Endothelial cell of umbilical vein (primary cell): ENCODE data around the gene OSBP2. TPM values are rescaled to one million over a fixed set of nuclear protein-coding genes. Genes with fewer than 3 reads are reported as not detected.

Experiments used
- BruUV-seq: library from RNA; stranded (reverse); fragments of 400-500 nt; replicated peaks from 2 replicates; lab custom pipeline; 2021; lab: Mats Ljungman, UMichigan
- CTCF ChIA-PET: fragments of 300-600, 350-600 bp; sonication (Branson Sonifier 250); formaldehyde crosslinking; loops from one replicate; lab custom pipeline; 2021; ENCODE audit warnings: antibody characterized with exemption, inconsistent platforms; lab: Charles Lee
- POLR2A ChIA-PET: fragments of 300-600, 350-600 bp; sonication (Branson Sonifier 250); formaldehyde crosslinking; loops from one replicate; lab custom pipeline; 2021; ENCODE audit warnings: antibody characterized with exemption, inconsistent platforms; lab: Charles Lee
- DNase-seq: peaks from one replicate; pipeline ENCODE4 v3.0.0-alpha.2; 2011; ENCODE audit warnings: low read depth, low spot score
- FAIRE-seq: peaks from 2 replicates; lab custom pipeline; 2011; peaks lifted over from hg19 to GRCh38; lab: Jason Lieb, UNC
- H2AFZ ChIP-seq: 2 replicates; pipeline ENCODE4 v1.6.0; 2012; ENCODE audit warnings: low read depth, low read length, control low read depth, inconsistent platforms
- H3K27ac ChIP-seq: 2 replicates; pipeline ENCODE4 v1.5.1; 2011; ENCODE audit warnings: low read depth, mild to moderate bottlenecking, control low read depth, low read length, moderate library complexity; ENCODE audit not compliant: insufficient read depth
- H3K27me3 ChIP-seq, 2 experiments: 2 replicates each; pipeline versions ENCODE4 v1.6.0 to v1.6.1; 2011; ENCODE audit warnings: low read length in 2 of 2, mixed read lengths in 1 of 2; ENCODE audit not compliant: control insufficient read depth in 2 of 2, insufficient read depth in 2 of 2
- H3K36me3 ChIP-seq, 2 experiments: 2 replicates in 1 of 2; 3 replicates in 1 of 2; pipeline ENCODE4 v1.5.1; 2011; ENCODE audit warnings: low read length in 2 of 2, mild to moderate bottlenecking in 1 of 2, moderate library complexity in 1 of 2; ENCODE audit not compliant: control insufficient read depth in 2 of 2, insufficient read depth in 2 of 2; ENCODE audit errors: extremely low read depth in 1 of 2
- H3K4me1 ChIP-seq: 3 replicates; pipeline ENCODE4 v1.5.1; 2011; ENCODE audit warnings: mild to moderate bottlenecking, low read length; ENCODE audit not compliant: control insufficient read depth, insufficient read depth; ENCODE audit errors: extremely low read depth
- H3K4me2 ChIP-seq: 2 replicates; pipeline ENCODE4 v1.6.1; 2011; ENCODE audit warnings: low read length, control low read depth, mixed read lengths; ENCODE audit not compliant: insufficient read depth
- H3K4me3 ChIP-seq, 3 experiments: fragments of 200-600 bp in 1 of 3; sonication (generic), shearing (Covaris generic) in 1 of 3; replicated peaks in 1 of 3; 2 replicates each; pipeline ENCODE4 v1.5.1; 2011 to 2016; ENCODE audit warnings: control low read depth in 3 of 3, low read length in 3 of 3, mild to moderate bottlenecking in 2 of 3, inconsistent platforms in 1 of 3, low read depth in 1 of 3, moderate library complexity in 1 of 3; ENCODE audit not compliant: insufficient read depth in 1 of 3
- H3K79me2 ChIP-seq: 2 replicates; pipeline ENCODE4 v1.6.0; 2012; ENCODE audit warnings: low read length, inconsistent platforms; ENCODE audit not compliant: control insufficient read depth, insufficient read depth
- H3K9ac ChIP-seq: replicated peaks from 2 replicates; pipeline ENCODE3; 2011; ENCODE audit warnings: low read length, control low read depth; ENCODE audit not compliant: insufficient read depth; ENCODE audit errors: extremely low read depth
- H3K9me1 ChIP-seq: replicated peaks from 3 replicates; pipeline ENCODE4 v1.6.0; 2011; ENCODE audit warnings: mild to moderate bottlenecking, low read length; ENCODE audit not compliant: control insufficient read depth, insufficient read depth; ENCODE audit errors: extremely low read depth
- H3K9me3 ChIP-seq: replicated peaks from 2 replicates; pipeline ENCODE4 v1.5.1; 2012; ENCODE audit warnings: low read length, inconsistent platforms; ENCODE audit not compliant: control insufficient read depth, insufficient read depth
- H4K20me1 ChIP-seq: replicated peaks from 2 replicates; pipeline ENCODE3; 2011; ENCODE audit warnings: mild to moderate bottlenecking, low read length; ENCODE audit not compliant: control insufficient read depth, insufficient read depth; ENCODE audit errors: extremely low read depth
- EZH2 ChIP-seq: IDR thresholded peaks from 2 replicates; pipeline ENCODE4 v1.6.1; 2012; ENCODE audit warnings: borderline replicate concordance, low read depth, mild to moderate bottlenecking, moderate library complexity, low read length, inconsistent platforms; ENCODE audit not compliant: severe bottlenecking
- FOS ChIP-seq: IDR thresholded peaks from 2 replicates; pipeline ENCODE4 v1.6.1; 2011; ENCODE audit warnings: mild to moderate bottlenecking, low read length, moderate library complexity, borderline replicate concordance; ENCODE audit not compliant: insufficient read depth
- GATA2 ChIP-seq: IDR thresholded peaks from 2 replicates; pipeline ENCODE4 v1.7.0; 2011; ENCODE audit warnings: low read depth, mild to moderate bottlenecking, moderate library complexity, mixed read lengths, low read length; ENCODE audit not compliant: insufficient read length, insufficient read depth
- JUN ChIP-seq: IDR thresholded peaks from 2 replicates; pipeline ENCODE4 v1.6.1; 2011; ENCODE audit warnings: borderline replicate concordance, low read depth; ENCODE audit not compliant: insufficient read length, insufficient read depth
- MYC ChIP-seq: IDR thresholded peaks from one replicate; pipeline ENCODE4 v1.6.1; 2011; ENCODE audit warnings: mild to moderate bottlenecking, low read depth, low read length
- POLR2A ChIP-seq: IDR thresholded peaks from 2 replicates; pipeline ENCODE4 v1.6.1; 2012; ENCODE audit warnings: low read depth, mild to moderate bottlenecking, control low read depth, low read length
- POLR2AphosphoS5 ChIP-seq: IDR thresholded peaks from 2 replicates; pipeline ENCODE4 v1.6.1; 2012; ENCODE audit warnings: low read depth, mild to moderate bottlenecking, control low read depth, low read length, moderate library complexity; ENCODE audit not compliant: insufficient read depth
- dilution Hi-C: fragments of 300-500 bp; cut with MboI; formaldehyde crosslinking; loops from one replicate; pipeline ENCODE4 v1.15.0; 2019; ENCODE audit warnings: low sequenced_read_pairs; ENCODE audit not compliant: extremely low pct_ligation_motif_present
- intact Hi-C: fragments of 100-400 bp; cut with micrococcal nuclease; formaldehyde crosslinking; loops from one replicate; pipeline ENCODE4 v1.10.0; 2022
- polyA plus RNA-seq, 4 experiments: library from polyadenylated mRNA; depleted of rRNA in 3 of 4; stranded (reverse) in 3 of 4; unstranded in 1 of 4; fragments of >200 nt; gene quantifications; 2 replicates each; pipeline versions ENCODE4 v1.2.1 to v1.2.3, GENCODE V29; 2011 to 2012; ENCODE audit warnings: missing spikeins in 1 of 4
- total RNA-seq: library from RNA; stranded (reverse); gene quantifications from 2 replicates; pipeline ENCODE4 v1.2.3, GENCODE V29; 2021
- TF ChIP-seq, protein P1 (sequence below), 2 donors: IDR thresholded peaks; 1 replicate in 1 of 2; 2 replicates in 1 of 2; pipeline ENCODE4 v1.5.1; 2011; ENCODE audit warnings: low read length in 2 of 2, mild to moderate bottlenecking in 2 of 2, moderate library complexity in 2 of 2, control low read depth in 1 of 2, inconsistent platforms in 1 of 2, low read depth in 1 of 2; ENCODE audit not compliant: insufficient read depth in 1 of 2; ENCODE audit errors: extremely low read depth in 1 of 2
- TF ChIP-seq, protein P2 (sequence below): IDR thresholded peaks from 2 replicates; pipeline ENCODE4 v1.6.1; 2011; ENCODE audit not compliant: insufficient read depth, insufficient read length

OSBP2 gene
- total and polyA plus RNA-seq, 2 donors (not counting 3 experiments of a cell fraction or from before 2014, with no cell fraction given): 4.1 to 7.5 TPM

DNA sequence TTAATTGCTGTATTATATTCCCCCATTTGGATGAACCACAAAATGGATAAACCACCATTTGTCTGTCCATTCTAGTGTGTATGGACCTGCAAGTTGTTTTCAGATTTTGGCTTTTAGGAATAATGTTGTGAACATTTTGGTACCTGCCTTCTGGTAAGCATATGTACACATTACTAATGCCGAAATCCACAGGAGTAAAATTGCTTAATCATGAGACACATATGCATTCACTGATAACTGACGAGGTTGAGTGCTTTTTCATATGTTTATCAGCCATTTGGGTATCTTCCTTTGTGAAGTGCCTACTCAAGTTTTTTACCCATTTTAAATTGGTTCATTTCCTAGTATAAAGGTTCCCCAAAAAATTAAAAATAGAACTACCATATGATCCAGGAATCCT lies 34.2 kb downstream of the OSBP2 start:
- intact Hi-C loops (no loop called here), dilution Hi-C loops (no loop called here)
- H4K20me1 ChIP-seq: no peaks in the 10 kb centered on the region
- DNase-seq (no peak), FAIRE-seq (no peak)
- ChIA-PET CTCF (interaction anchor here (1.7 to 2.0 kb wide), 2 partner anchors 15 to 26 kb away, joined by 4 to 5 read pairs; no protein-coding TSS in a partner anchor), POLR2A (no interaction called here)
- peaks cover 23% of the 10 kb centered on the region for H3K4me1 ChIP-seq
- no peak overlapping the region for H3K27ac ChIP-seq
- no peak overlapping the region for H3K9ac ChIP-seq
- no peaks in the 10 kb centered on the region for H3K27me3 ChIP-seq
- H2AFZ ChIP-seq: no peak overlapping the region
- no peak overlapping the region for H3K4me2 ChIP-seq
- TF ChIP-seq, protein P1, sequence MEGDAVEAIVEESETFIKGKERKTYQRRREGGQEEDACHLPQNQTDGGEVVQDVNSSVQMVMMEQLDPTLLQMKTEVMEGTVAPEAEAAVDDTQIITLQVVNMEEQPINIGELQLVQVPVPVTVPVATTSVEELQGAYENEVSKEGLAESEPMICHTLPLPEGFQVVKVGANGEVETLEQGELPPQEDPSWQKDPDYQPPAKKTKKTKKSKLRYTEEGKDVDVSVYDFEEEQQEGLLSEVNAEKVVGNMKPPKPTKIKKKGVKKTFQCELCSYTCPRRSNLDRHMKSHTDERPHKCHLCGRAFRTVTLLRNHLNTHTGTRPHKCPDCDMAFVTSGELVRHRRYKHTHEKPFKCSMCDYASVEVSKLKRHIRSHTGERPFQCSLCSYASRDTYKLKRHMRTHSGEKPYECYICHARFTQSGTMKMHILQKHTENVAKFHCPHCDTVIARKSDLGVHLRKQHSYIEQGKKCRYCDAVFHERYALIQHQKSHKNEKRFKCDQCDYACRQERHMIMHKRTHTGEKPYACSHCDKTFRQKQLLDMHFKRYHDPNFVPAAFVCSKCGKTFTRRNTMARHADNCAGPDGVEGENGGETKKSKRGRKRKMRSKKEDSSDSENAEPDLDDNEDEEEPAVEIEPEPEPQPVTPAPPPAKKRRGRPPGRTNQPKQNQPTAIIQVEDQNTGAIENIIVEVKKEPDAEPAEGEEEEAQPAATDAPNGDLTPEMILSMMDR (IDR thresholded peaks at IDR 0.05; ENCODE audit: extremely low read depth in 1 of 2, insufficient read depth in 1 of 2, low read depth in 1 of 2, low read length in 2 of 2): no peak
- TF ChIP-seq, protein P2, sequence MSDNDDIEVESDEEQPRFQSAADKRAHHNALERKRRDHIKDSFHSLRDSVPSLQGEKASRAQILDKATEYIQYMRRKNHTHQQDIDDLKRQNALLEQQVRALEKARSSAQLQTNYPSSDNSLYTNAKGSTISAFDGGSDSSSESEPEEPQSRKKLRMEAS: no peak
- TF ChIP-seq POLR2A: no peak
- TF ChIP-seq POLR2AphosphoS5: no peak
- TF ChIP-seq EZH2: no peak
- no peak for TF ChIP-seq JUN
- TF ChIP-seq MYC: no peak
- TF ChIP-seq FOS: no peak
- no peak for TF ChIP-seq GATA2
- no peaks in the 10 kb centered on the region for H3K9me3 ChIP-seq
- H3K4me3 ChIP-seq: no peak overlapping the region
- no peaks in the 10 kb centered on the region for H3K79me2 ChIP-seq
- no peaks in the 10 kb centered on the region for H3K36me3 ChIP-seq
- no peaks in the 10 kb centered on the region for H3K9me1 ChIP-seq
- no TSS peak for BruUV-seq
